Sigmoid colon (tissue), 4 donors: Measurements from ENCODE around the gene BCL10.

Experiments used
- CTCF ChIP-seq, 4 experiments: fragments of 450-650 bp in 3 of 4; fragments of 200-600 bp in 1 of 4; IDR thresholded peaks; one replicate each; pipeline ENCODE4 v1.5.1; 2016 to 2019; ENCODE audit warnings: antibody characterized with exemption in 4 of 4, mild to moderate bottlenecking in 3 of 4, moderate library complexity in 2 of 4
- EP300 ChIP-seq, 4 donors: sonication (generic); formaldehyde crosslinking; IDR thresholded peaks; one replicate each; pipeline ENCODE4 v1.6.1; 2017; ENCODE audit warnings: antibody characterized with exemption in 4 of 4

- TF ChIP-seq CTCF (IDR thresholded peaks at IDR 0.05) (no peak), EP300 (IDR thresholded peaks at IDR 0.05) (no peak)
Observed at GRCh38 chr1:85289207-85289847, 12.9 kb upstream of the BCL10 start.
